Neuron (in vitro differentiated cells): Measurements from ENCODE around the gene CBX5.

Source experiments
- H2AFZ ChIP-seq: one replicate; pipeline ENCODE4 v1.6.1; 2013; ENCODE audit warnings: low read depth, mild to moderate bottlenecking, inconsistent platforms, low read length, moderate library complexity
- H3K27me3 ChIP-seq: one replicate; pipeline ENCODE4 v1.6.1; 2013; ENCODE audit warnings: low read length; ENCODE audit not compliant: insufficient read depth
- H3K36me3 ChIP-seq: one replicate; pipeline ENCODE4 v1.6.1; 2013; ENCODE audit warnings: low read length; ENCODE audit not compliant: insufficient read depth
- H3K4me1 ChIP-seq: one replicate; pipeline ENCODE4 v1.6.1; 2013; ENCODE audit warnings: low read length; ENCODE audit not compliant: insufficient read depth
- H3K4me3 ChIP-seq: 2 replicates; pipeline ENCODE4 v1.5.1; 2013; ENCODE audit warnings: mild to moderate bottlenecking, low read length, moderate library complexity
- H3K9me3 ChIP-seq: one replicate; pipeline ENCODE4 v1.6.1; 2013; ENCODE audit warnings: low read length

CBX5 gene

GRCh38 chr12:54300732-54301427 lies 21.0 kb upstream of the CBX5 start, which contains the start of gene NFE2:
Gene NFE2, minus strand, starts transcription at chr12:54301015. Its CDS starts 5,767 bp downstream, at chr12:54295248.
- peak within 1 kb of the TSS; percentile 7 for H3K4me3 ChIP-seq
- no peaks in the 10 kb centered on the region for H3K36me3 ChIP-seq
- no peaks in the 10 kb centered on the region for H3K9me3 ChIP-seq
- peaks cover 31% of the 10 kb centered on the region for H3K27me3 ChIP-seq
- peak within 1 kb of the TSS; percentile 50 for H2AFZ ChIP-seq
- H3K4me1 ChIP-seq, result peaks cover 17% of the 10 kb centered on the region

GRCh38 chr12:54300225-54300731 lies 20.4 kb upstream of the CBX5 start:
- Histone ChIP-seq H3K9me3 (no peaks in the 10 kb centered on the region), H3K27me3 (peaks cover 31% of the 10 kb centered on the region), H3K4me3 (peak overlapping the region; percentile 7), H2AFZ (peak overlapping the region; percentile 50), H3K4me1 (peaks cover 17% of the 10 kb centered on the region), H3K36me3 (no peaks in the 10 kb centered on the region)

- Histone ChIP-seq H2AFZ (no peak overlapping the region), H3K27me3 (peaks cover 29% of the 10 kb centered on the region), H3K4me3 (no peak overlapping the region), H3K4me1 (peaks cover 17% of the 10 kb centered on the region), H3K36me3 (no peaks in the 10 kb centered on the region), H3K9me3 (no peaks in the 10 kb centered on the region)
Measured at GRCh38 chr12:54299515-54300224, 19.7 kb upstream of the CBX5 start.

GRCh38 chr12:54298904-54299303 lies 19.0 kb upstream of the CBX5 start:
- H3K9me3 ChIP-seq, result no peaks in the 10 kb centered on the region
- peaks cover 22% of the 10 kb centered on the region for H3K27me3 ChIP-seq
- no peak overlapping the region for H3K4me3 ChIP-seq
- no peaks in the 10 kb centered on the region for H3K36me3 ChIP-seq
- peaks cover 14% of the 10 kb centered on the region for H3K4me1 ChIP-seq
- no peak overlapping the region for H2AFZ ChIP-seq

- Histone ChIP-seq H2AFZ (no peak overlapping the region), H3K36me3 (no peaks in the 10 kb centered on the region), H3K4me3 (no peak overlapping the region), H3K9me3 (peaks cover 2% of the 10 kb centered on the region), H3K4me1 (peaks cover 14% of the 10 kb centered on the region), H3K27me3 (peaks cover 17% of the 10 kb centered on the region)
Measured at GRCh38 chr12:54296393-54297099, 16.6 kb upstream of the CBX5 start.

- Histone ChIP-seq H3K9me3 (peaks cover 2% of the 10 kb centered on the region), H3K4me1 (peaks cover under 1% of the 10 kb centered on the region)
Measured at GRCh38 chr12:54294953-54295566, 15.1 kb upstream of the CBX5 start.

GRCh38 chr12:54294152-54294952 lies 14.4 kb upstream of the CBX5 start:
- Histone ChIP-seq H3K27me3 (peaks cover 3% of the 10 kb centered on the region), H3K36me3 (no peaks in the 10 kb centered on the region), H3K4me1 (no peaks in the 10 kb centered on the region), H2AFZ (no peak overlapping the region), H3K4me3 (no peak overlapping the region), H3K9me3 (peaks cover 2% of the 10 kb centered on the region)

More at GRCh38 chr12:54294953-54295566, 15.1 kb upstream of the CBX5 start:
- Histone ChIP-seq H3K27me3 (peaks cover 8% of the 10 kb centered on the region), H3K4me3 (no peak overlapping the region), H2AFZ (no peak overlapping the region), H3K36me3 (no peaks in the 10 kb centered on the region)

GRCh38 chr12:54292931-54293241 lies 13.0 kb upstream of the CBX5 start:
- H3K9me3 ChIP-seq, result peaks cover 2% of the 10 kb centered on the region
- no peaks in the 10 kb centered on the region for H3K27me3 ChIP-seq
- H3K4me1 ChIP-seq, result no peaks in the 10 kb centered on the region
- no peaks in the 10 kb centered on the region for H3K36me3 ChIP-seq
- H3K4me3 ChIP-seq, result no peak overlapping the region
- no peak overlapping the region for H2AFZ ChIP-seq

GRCh38 chr12:54292083-54292930 lies 12.4 kb upstream of the CBX5 start:
- no peaks in the 10 kb centered on the region for H3K4me1 ChIP-seq
- no peaks in the 10 kb centered on the region for H3K27me3 ChIP-seq
- H2AFZ ChIP-seq, result no peak overlapping the region
- H3K36me3 ChIP-seq, result peaks cover 5% of the 10 kb centered on the region
- H3K4me3 ChIP-seq, result no peak overlapping the region
- peaks cover 2% of the 10 kb centered on the region for H3K9me3 ChIP-seq

GRCh38 chr12:54287261-54288157 lies 7.6 kb upstream of the CBX5 start:
- H2AFZ ChIP-seq, result no peak overlapping the region
- H3K9me3 ChIP-seq, result peaks cover 2% of the 10 kb centered on the region
- peaks cover 23% of the 10 kb centered on the region for H3K4me1 ChIP-seq
- no peaks in the 10 kb centered on the region for H3K27me3 ChIP-seq
- no peak overlapping the region for H3K4me3 ChIP-seq
- peaks cover 50% of the 10 kb centered on the region for H3K36me3 ChIP-seq
